HepG2 (cell line): ENCODE measurements around the gene RPL41. TPM values are rescaled to one million over a fixed set of nuclear protein-coding genes. Genes with fewer than 3 reads are reported as not detected.

ENCODE experiments used
- ARID5B ChIP-seq: IDR thresholded peaks from 2 replicates; pipeline ENCODE4 v1.4.0; 2020; ENCODE audit warnings: mild to moderate bottlenecking, missing genetic modification reagents
- ERF ChIP-seq: IDR thresholded peaks from 2 replicates; pipeline ENCODE4 v1.6.1; 2018; ENCODE audit warnings: missing biosample characterization, missing genetic modification reagents
- GATAD2A ChIP-seq: IDR thresholded peaks from 2 replicates; pipeline ENCODE4 v1.6.1; 2016
- IRF9 ChIP-seq: sonication (generic); formaldehyde crosslinking; IDR thresholded peaks from 2 replicates; pipeline ENCODE4 v1.8.0; 2022; ENCODE audit warnings: missing genetic modification reagents, mild to moderate bottlenecking, borderline replicate concordance
- JDP2 ChIP-seq: sonication (generic); formaldehyde crosslinking; IDR thresholded peaks from 2 replicates; pipeline ENCODE4 v1.8.1; 2022; ENCODE audit warnings: missing genetic modification reagents, borderline replicate concordance
- PBX2 ChIP-seq: IDR thresholded peaks from 2 replicates; pipeline ENCODE4 v1.6.1; 2016; ENCODE audit warnings: control low read depth
- POLR2AphosphoS5 ChIP-seq: IDR thresholded peaks from 2 replicates; pipeline ENCODE4 v1.6.1; 2012; ENCODE audit warnings: low read depth, low read length
- PPARG ChIP-seq: conservative IDR thresholded peaks from 2 replicates; pipeline ENCODE4 v1.6.1; 2016; ENCODE audit warnings: missing biosample characterization, missing genetic modification reagents
- SNAI1 ChIP-seq: sonication (generic); formaldehyde crosslinking; IDR thresholded peaks from 2 replicates; pipeline ENCODE4 v1.5.0; 2020; ENCODE audit warnings: mild to moderate bottlenecking, missing genetic modification reagents, borderline replicate concordance
- SRF ChIP-seq: IDR thresholded peaks from 2 replicates; pipeline ENCODE4 v1.6.1; 2011; ENCODE audit warnings: mild to moderate bottlenecking, low read depth, low read length, moderate library complexity
- TCF7L2 ChIP-seq: IDR thresholded peaks from 2 replicates; pipeline ENCODE4 v1.6.1; 2011; ENCODE audit warnings: mild to moderate bottlenecking, low read depth, low read length, moderate library complexity
- TMF1 ChIP-seq: sonication (generic); formaldehyde crosslinking; IDR thresholded peaks from 2 replicates; pipeline ENCODE4 v1.8.1; 2022; ENCODE audit warnings: low read depth, missing genetic modification reagents
- YY1 ChIP-seq: IDR thresholded peaks from 2 replicates; pipeline ENCODE4 v1.6.1; 2011; ENCODE audit warnings: low read length, low read depth, moderate library complexity, mild to moderate bottlenecking; ENCODE audit not compliant: insufficient read depth, insufficient replicate concordance
- ZBTB2 ChIP-seq: sonication (generic); formaldehyde crosslinking; IDR thresholded peaks from 2 replicates; pipeline ENCODE4 v1.8.0; 2022; ENCODE audit warnings: low read depth, missing genetic modification reagents
- ZBTB4 ChIP-seq: sonication (generic); formaldehyde crosslinking; IDR thresholded peaks from 2 replicates; pipeline ENCODE4 v1.4.0; 2020; ENCODE audit warnings: missing genetic modification reagents, mild to moderate bottlenecking, borderline replicate concordance
- ZFP41 ChIP-seq: sonication (generic); formaldehyde crosslinking; IDR thresholded peaks from 2 replicates; pipeline ENCODE4 v1.4.0; 2020; ENCODE audit warnings: mild to moderate bottlenecking, missing genetic modification reagents, borderline replicate concordance
- ZNF550 ChIP-seq: sonication (generic); formaldehyde crosslinking; IDR thresholded peaks from 2 replicates; pipeline ENCODE4 v1.4.0; 2020; ENCODE audit warnings: mild to moderate bottlenecking, missing genetic modification reagents, borderline replicate concordance
- ZNF768 ChIP-seq: sonication (generic); formaldehyde crosslinking; IDR thresholded peaks from 2 replicates; pipeline ENCODE4 v1.4.0; 2020; ENCODE audit warnings: missing genetic modification reagents
- polyA plus RNA-seq, 8 experiments: library from polyadenylated mRNA; depleted of rRNA in 3 of 8; stranded (reverse) in 7 of 8; unstranded in 1 of 8; fragments of >200 nt; fragmentation: Illumina TruSeq in 4 of 8; extraction: Trizol in 4 of 8; gene quantifications; 2 replicates each; pipeline versions ENCODE4 v1.2.1 to v1.2.3, GENCODE V29; 2011 to 2016; ENCODE audit warnings: low read depth in 4 of 8, missing spikeins in 1 of 8, mixed read lengths in 1 of 8; ENCODE audit not compliant: insufficient read depth in 1 of 8
- total RNA-seq, 5 experiments: library from RNA; depleted of rRNA; stranded (reverse); fragments of >200 nt; fragmentation: Illumina TruSeq; extraction: Trizol; gene quantifications; 2 replicates each; pipeline ENCODE4 v1.2.3, GENCODE V29; 2016; ENCODE audit warnings: low read depth in 1 of 5

Gene RPL41
- total and polyA plus RNA-seq, 2 of the 13 experiments (the other 11 are each of a cell fraction or from before 2014, with no cell fraction given) = 4,012 to 7,670 TPM

- TF ChIP-seq ARID5B (CRISPR knock-in tag) = peak; percentile 63; the same call in 1 of the 2 replicates
- no peak for TF ChIP-seq PBX2 (CRISPR knock-in tag)
- TF ChIP-seq SNAI1 = 0 out of 2 replicates have a peak, but pooled peaks have one; percentile 22
- peak; percentile 20 for TF ChIP-seq YY1
- TF ChIP-seq POLR2AphosphoS5 = peak; percentile 77
- no peak for TF ChIP-seq PPARG (CRISPR knock-in tag)
- no peak; the same call in 1 of the 2 replicates for TF ChIP-seq ZBTB4 (CRISPR knock-in tag)
- TF ChIP-seq ZBTB2 (CRISPR knock-in tag) = peak; percentile 75
- no peak for TF ChIP-seq ZFP41 (CRISPR knock-in tag)
- no peak for TF ChIP-seq TCF7L2
- peak; percentile 84; the same call in 1 of the 2 replicates for TF ChIP-seq TMF1 (CRISPR knock-in tag)
- peak; percentile 38 for TF ChIP-seq ZNF768 (CRISPR knock-in tag)
- peak; percentile 53; the same call in 1 of the 2 replicates for TF ChIP-seq GATAD2A (CRISPR knock-in tag)
- TF ChIP-seq ERF = no peak
- TF ChIP-seq ZNF550 (CRISPR knock-in tag) = no peak
- no peak for TF ChIP-seq SRF
- TF ChIP-seq JDP2 (CRISPR knock-in tag) = peak; percentile 21; the same call in 1 of the 2 replicates
- TF ChIP-seq IRF9 (CRISPR knock-in tag) = no peak; the same call in 1 of the 2 replicates
Observed at GRCh38 chr12:56079723-56080555, 36.5 kb upstream of the RPL41 start, which contains the start of gene ERBB3 (continued).
